DND-41 (cell line): ENCODE data around the gene ETFB.

Experiments
- ATAC-seq: fragments of 200-7000 bp; cut with Tn5 transposase; 3 replicates; pipeline ENCODE4 v1.9.1; 2021; ENCODE audit warnings: low read depth; ENCODE audit not compliant: insufficient read depth
- DNase-seq: peaks from one replicate; pipeline ENCODE4 v3.0.0-alpha.2; 2020
- H2AFZ ChIP-seq: 2 replicates; pipeline ENCODE4 v1.6.0; 2012; ENCODE audit warnings: low read depth, low read length
- H3K27ac ChIP-seq: 2 replicates; pipeline ENCODE4 v1.5.1; 2012; ENCODE audit warnings: low read length, inconsistent platforms
- H3K27me3 ChIP-seq: fragments of 200-600 bp; sonication (generic); 2 replicates; pipeline ENCODE4 v1.6.0; 2012; ENCODE audit warnings: low read length, mild to moderate bottlenecking, inconsistent platforms; ENCODE audit not compliant: insufficient read depth, poor library complexity
- H3K36me3 ChIP-seq: 2 replicates; pipeline ENCODE4 v1.5.1; 2012; ENCODE audit warnings: low read length, inconsistent platforms; ENCODE audit not compliant: insufficient read depth
- H3K4me1 ChIP-seq: 2 replicates; pipeline ENCODE4 v1.5.1; 2012; ENCODE audit warnings: mild to moderate bottlenecking, low read length; ENCODE audit not compliant: insufficient read depth
- H3K4me2 ChIP-seq: 2 replicates; pipeline ENCODE4 v1.6.0; 2012; ENCODE audit warnings: mild to moderate bottlenecking, moderate library complexity, low read length, inconsistent platforms; ENCODE audit not compliant: insufficient read depth
- H3K4me3 ChIP-seq, 2 experiments: fragments of 200-600 bp in 1 of 2; shearing (Covaris generic) in 1 of 2; 2 replicates each; pipeline ENCODE4 v1.5.1; 2012 to 2016; ENCODE audit warnings: inconsistent platforms in 2 of 2, low read length in 2 of 2, mild to moderate bottlenecking in 2 of 2, low read depth in 1 of 2, moderate library complexity in 1 of 2
- H3K79me2 ChIP-seq: 2 replicates; pipeline ENCODE4 v1.6.0; 2012; ENCODE audit warnings: low read length, inconsistent platforms; ENCODE audit not compliant: insufficient read depth
- H3K9ac ChIP-seq: 2 replicates; pipeline ENCODE4 v1.6.0; 2012; ENCODE audit warnings: low read depth, mild to moderate bottlenecking, inconsistent platforms, low read length, moderate library complexity
- H3K9me3 ChIP-seq: 2 replicates; pipeline ENCODE4 v1.5.1; 2012; ENCODE audit warnings: low read length, moderate library complexity, mild to moderate bottlenecking, inconsistent platforms; ENCODE audit not compliant: insufficient read depth, severe bottlenecking
- H4K20me1 ChIP-seq: 2 replicates; pipeline ENCODE4 v1.6.0; 2012; ENCODE audit warnings: low read length; ENCODE audit not compliant: insufficient read depth
- CTCF ChIP-seq: IDR thresholded peaks from 2 replicates; pipeline ENCODE4 v1.5.1; 2012; ENCODE audit warnings: borderline replicate concordance, low read length, moderate library complexity, mild to moderate bottlenecking; ENCODE audit not compliant: poor library complexity, severe bottlenecking; ENCODE audit errors: extremely low read depth
- EZH2 ChIP-seq: IDR thresholded peaks from 3 replicates; pipeline ENCODE4 v1.6.1; 2012; ENCODE audit warnings: borderline replicate concordance, low read depth, mild to moderate bottlenecking, moderate library complexity, low read length, inconsistent platforms; ENCODE audit not compliant: severe bottlenecking

Gene ETFB

GRCh38 chr19:51337861-51338562 is 28.2 kb downstream of the ETFB start:
- ATAC-seq (no peak), DNase-seq (no peak)
- Histone ChIP-seq H3K36me3 (no peaks in the 10 kb centered on the region), H3K4me1 (peaks cover 13% of the 10 kb centered on the region), H3K27ac (no peak overlapping the region), H4K20me1 (no peaks in the 10 kb centered on the region), H3K79me2 (no peaks in the 10 kb centered on the region), H3K4me3 (0 out of 4 replicates have a peak overlapping the region, but pooled peaks of 1 of the 2 experiments have one; percentile 62), H3K27me3 (no peaks in the 10 kb centered on the region), H3K9me3 (no peaks in the 10 kb centered on the region), H3K9ac (peak overlapping the region; percentile 46; the same call in 1 of the 2 replicates), H3K4me2 (peak overlapping the region; percentile 74), H2AFZ (peak overlapping the region; percentile 74)
- TF ChIP-seq CTCF (no peak), EZH2 (no peak)

GRCh38 chr19:51337141-51337860 is 28.9 kb downstream of the ETFB start:
- no peak overlapping the region for H3K27ac ChIP-seq
- DNase-seq: no peak
- no peaks in the 10 kb centered on the region for H3K9me3 ChIP-seq
- ATAC-seq: no peak
- H4K20me1 ChIP-seq: no peaks in the 10 kb centered on the region
- H3K36me3 ChIP-seq: no peaks in the 10 kb centered on the region
- H3K79me2 ChIP-seq: no peaks in the 10 kb centered on the region
- no peak overlapping the region for H2AFZ ChIP-seq
- TF ChIP-seq EZH2: no peak
- TF ChIP-seq CTCF: no peak
- H3K27me3 ChIP-seq: no peaks in the 10 kb centered on the region
- peaks cover 13% of the 10 kb centered on the region for H3K4me1 ChIP-seq
- H3K4me2 ChIP-seq: no peak overlapping the region
- H3K4me3 ChIP-seq: no peak overlapping the region
- H3K9ac ChIP-seq: no peak overlapping the region

- H3K4me2 ChIP-seq: no peak overlapping the region
- peak; percentile 32 for DNase-seq
- H3K9ac ChIP-seq: no peak overlapping the region
These were observed 32.2 kb downstream of the ETFB start for GRCh38 chr19:51333836-51334460.

More at GRCh38 chr19:51333836-51334460, 32.2 kb downstream of the ETFB start:
- no peaks in the 10 kb centered on the region for H3K27me3 ChIP-seq
- no peak for ATAC-seq
- H3K36me3 ChIP-seq: no peaks in the 10 kb centered on the region
- H3K4me1 ChIP-seq: peaks cover 7% of the 10 kb centered on the region
- H3K27ac ChIP-seq: no peak overlapping the region
- no peaks in the 10 kb centered on the region for H4K20me1 ChIP-seq
- H2AFZ ChIP-seq: no peak overlapping the region
- no peaks in the 10 kb centered on the region for H3K79me2 ChIP-seq
- TF ChIP-seq EZH2 (no peak), CTCF (no peak)
- no peak overlapping the region for H3K4me3 ChIP-seq
- H3K9me3 ChIP-seq: no peaks in the 10 kb centered on the region
